K562 (cell line): ENCODE results near the gene GPN1. TPM values are rescaled to one million over a fixed set of nuclear protein-coding genes. Genes with fewer than 3 reads are reported as not detected.

Experiments
- ASH1L ChIP-seq: fragments of 450-650 bp; IDR thresholded peaks from 2 replicates; pipeline ENCODE4 v1.6.1; 2018; ENCODE audit warnings: borderline replicate concordance, mild to moderate bottlenecking, low read depth; ENCODE audit not compliant: partially characterized antibody
- CREB1 ChIP-seq, 2 experiments: sonication (generic) in 1 of 2; formaldehyde crosslinking in 1 of 2; IDR thresholded peaks; 2 replicates each; pipeline versions ENCODE4 v1.6.1 to v1.8.0; 2012 to 2022; ENCODE audit warnings: inconsistent platforms in 1 of 2, mild to moderate bottlenecking in 1 of 2, missing genetic modification reagents in 1 of 2, moderate library complexity in 1 of 2
- CREM ChIP-seq: IDR thresholded peaks from 2 replicates; pipeline ENCODE4 v1.6.1; 2014; ENCODE audit warnings: antibody characterized with exemption, low read depth
- CXXC5 ChIP-seq: fragments of 250-450 bp; sonication (Bioruptor Pico); IDR thresholded peaks from 2 replicates; pipeline ENCODE4 v1.8.0; 2022; ENCODE audit warnings: inconsistent platforms, mild to moderate bottlenecking, moderate library complexity
- EP400 ChIP-seq: fragments of 450-650 bp; IDR thresholded peaks from 2 replicates; pipeline ENCODE4 v1.6.1; 2017; ENCODE audit warnings: antibody characterized with exemption, mild to moderate bottlenecking, moderate library complexity
- GTF2A2 ChIP-seq: IDR thresholded peaks from 2 replicates; pipeline ENCODE4 v1.6.1; 2016; ENCODE audit warnings: mild to moderate bottlenecking, missing genetic modification characterization, missing compliant biosample characterization
- GTF2F1 ChIP-seq: IDR thresholded peaks from 2 replicates; pipeline ENCODE4 v1.6.1; 2011; ENCODE audit warnings: low read depth, low read length, improper control_type of control experiment
- HIVEP1 ChIP-seq: fragments of 250-450 bp; sonication (Bioruptor Pico); IDR thresholded peaks from 2 replicates; pipeline ENCODE4 v1.4.0; 2020; ENCODE audit warnings: mild to moderate bottlenecking
- HMGN3 ChIP-seq: IDR thresholded peaks from 2 replicates; pipeline ENCODE4 v1.6.1; 2011; ENCODE audit warnings: borderline replicate concordance, low read depth, mild to moderate bottlenecking, mixed read lengths, low read length; ENCODE audit not compliant: insufficient read length; ENCODE audit errors: extremely low read depth
- NUFIP1 ChIP-seq: fragments of 450-650 bp; IDR thresholded peaks from 2 replicates; pipeline ENCODE4 v1.6.1; 2018; ENCODE audit not compliant: partially characterized antibody
- POLR2AphosphoS2 ChIP-seq: IDR thresholded peaks from 2 replicates; pipeline ENCODE4 v1.6.1; 2012; ENCODE audit warnings: low read length, improper control_type of control experiment
- TFAM ChIP-seq: fragments of 250-450 bp; sonication (Bioruptor Pico); conservative IDR thresholded peaks from 2 replicates; pipeline ENCODE4 v1.5.0; 2021; ENCODE audit warnings: mild to moderate bottlenecking, moderate library complexity
- XRCC3 ChIP-seq: fragments of 450-650 bp; IDR thresholded peaks from 2 replicates; pipeline ENCODE4 v1.6.1; 2017; ENCODE audit warnings: mild to moderate bottlenecking, moderate library complexity
- YBX1 ChIP-seq: fragments of 450-650 bp; IDR thresholded peaks from 2 replicates; pipeline ENCODE4 v1.7.1; 2016; ENCODE audit warnings: mild to moderate bottlenecking
- ZBTB1 ChIP-seq: sonication (generic); formaldehyde crosslinking; IDR thresholded peaks from 2 replicates; pipeline ENCODE4 v1.8.1; 2023; ENCODE audit warnings: missing genetic modification reagents, low read depth, mild to moderate bottlenecking, borderline replicate concordance
- ZNF253 ChIP-seq: fragments of 250-450 bp; sonication (Bioruptor Pico); conservative IDR thresholded peaks from 2 replicates; pipeline ENCODE4 v1.6.1; 2021; ENCODE audit warnings: mild to moderate bottlenecking
- ZNF551 ChIP-seq: fragments of 250-450 bp; sonication (Bioruptor Pico); IDR thresholded peaks from 2 replicates; pipeline ENCODE4 v1.5.0; 2021; ENCODE audit warnings: mild to moderate bottlenecking, moderate library complexity
- ZSCAN32 ChIP-seq: fragments of 450-650 bp; formaldehyde crosslinking; IDR thresholded peaks from 2 replicates; pipeline ENCODE4 v1.4.0; 2020; ENCODE audit warnings: mild to moderate bottlenecking, moderate library complexity
- polyA plus RNA-seq, 8 experiments: library from polyadenylated mRNA; depleted of rRNA in 4 of 8; stranded (reverse) in 5 of 8; unstranded in 3 of 8; fragments of >200 nt; fragmentation: Nextera tagmentation in 2 of 8; fragmentation: Illumina TruSeq in 1 of 8; extraction: Ambion mirVana in 2 of 8; extraction: Trizol in 1 of 8; gene quantifications; 2 replicates each; pipeline versions ENCODE4 v1.2.1 to v1.2.3, GENCODE V29; 2011 to 2014; ENCODE audit warnings: inconsistent platforms in 1 of 8, missing spikeins in 1 of 8
- total RNA-seq, 7 experiments: library from RNA; depleted of rRNA in 6 of 7; stranded (reverse); fragments of >200 nt in 6 of 7; fragmentation: Illumina TruSeq in 2 of 7; extraction: Trizol in 2 of 7; gene quantifications; 2 replicates each; pipeline versions ENCODE4 v1.2.1 to v1.2.3, GENCODE V29; 2011 to 2021; ENCODE audit warnings: low replicate concordance in 1 of 7
- TF ChIP-seq, protein P1 (sequence below): fragments of 250-450 bp; sonication (Bioruptor Pico); IDR thresholded peaks from 2 replicates; pipeline ENCODE4 v1.4.0; 2020
- TF ChIP-seq, protein P2 (sequence below): fragments of 450-650 bp; IDR thresholded peaks from 2 replicates; pipeline ENCODE4 v1.6.1; 2018; ENCODE audit warnings: mild to moderate bottlenecking, low read depth; ENCODE audit not compliant: partially characterized antibody
- TF ChIP-seq, protein P3 (sequence below): sonication (generic); formaldehyde crosslinking; IDR thresholded peaks from 2 replicates; pipeline ENCODE4 v1.9.0; 2022; ENCODE audit warnings: mild to moderate bottlenecking, missing genetic modification reagents

GPN1 gene
- total and polyA plus RNA-seq, 9 of the 15 experiments (the other 6 are each of a cell fraction or from before 2014, with no cell fraction given): 23.4 to 171 (median 48.2) TPM

DNA sequence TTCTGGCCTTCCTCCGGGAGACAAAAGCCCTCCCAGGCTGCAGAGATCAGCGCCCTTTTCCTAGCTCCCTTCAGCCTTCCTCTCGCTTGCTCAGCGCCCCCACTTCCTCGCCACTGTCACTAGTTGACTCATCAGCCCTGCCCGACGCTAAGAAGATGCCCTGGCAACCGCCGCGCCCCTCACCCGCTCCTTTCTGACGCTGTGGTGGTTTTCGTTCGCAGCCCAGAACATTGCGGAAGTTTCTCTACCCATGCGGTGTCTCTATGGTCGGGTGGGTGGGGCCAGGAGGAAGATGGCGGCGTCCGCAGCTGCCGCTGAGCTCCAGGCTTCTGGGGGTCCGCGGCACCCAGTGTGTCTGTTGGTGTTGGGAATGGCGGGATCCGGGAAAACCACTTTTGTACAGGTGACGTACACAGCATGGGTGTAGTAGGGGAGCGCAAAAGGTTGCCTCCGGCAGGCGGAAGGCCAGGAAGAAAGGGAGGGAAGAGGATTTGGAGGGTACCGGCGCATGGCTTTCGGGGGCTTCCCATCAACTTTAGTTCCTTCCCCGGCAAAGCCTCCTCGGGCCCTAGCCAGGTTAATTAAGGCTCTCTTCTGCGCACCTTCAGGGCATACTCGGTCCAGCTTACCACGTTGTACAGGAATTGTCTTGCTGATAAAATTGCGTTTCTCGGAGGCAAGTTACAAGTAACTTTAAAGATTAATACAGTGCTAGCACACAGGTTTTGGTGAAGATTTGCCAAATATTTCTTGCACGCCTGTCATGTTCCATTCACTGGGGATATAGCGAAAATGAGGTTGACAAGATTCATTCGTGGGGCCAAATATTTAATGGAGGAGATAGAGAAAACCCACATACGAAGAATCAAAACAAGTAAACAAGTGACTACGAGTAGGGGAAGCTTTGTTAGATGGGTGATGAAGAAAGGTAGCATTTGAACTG lies at the start of gene GPN1, which contains the start of gene CCDC121 (continued):
- TF ChIP-seq HMGN3: peak; percentile 38
- TF ChIP-seq, protein P1, sequence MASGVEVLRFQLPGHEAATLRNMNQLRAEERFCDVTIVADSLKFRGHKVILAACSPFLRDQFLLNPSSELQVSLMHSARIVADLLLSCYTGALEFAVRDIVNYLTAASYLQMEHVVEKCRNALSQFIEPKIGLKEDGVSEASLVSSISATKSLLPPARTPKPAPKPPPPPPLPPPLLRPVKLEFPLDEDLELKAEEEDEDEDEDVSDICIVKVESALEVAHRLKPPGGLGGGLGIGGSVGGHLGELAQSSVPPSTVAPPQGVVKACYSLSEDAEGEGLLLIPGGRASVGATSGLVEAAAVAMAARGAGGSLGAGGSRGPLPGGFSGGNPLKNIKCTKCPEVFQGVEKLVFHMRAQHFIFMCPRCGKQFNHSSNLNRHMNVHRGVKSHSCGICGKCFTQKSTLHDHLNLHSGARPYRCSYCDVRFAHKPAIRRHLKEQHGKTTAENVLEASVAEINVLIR (CRISPR knock-in tag): no peak
- TF ChIP-seq CXXC5 (CRISPR knock-in tag): peak; percentile 52
- TF ChIP-seq GTF2A2: no peak
- TF ChIP-seq ZBTB1: no peak
- TF ChIP-seq HIVEP1: no peak
- no peak for TF ChIP-seq ZSCAN32 (CRISPR knock-in tag)
- TF ChIP-seq, protein P2, sequence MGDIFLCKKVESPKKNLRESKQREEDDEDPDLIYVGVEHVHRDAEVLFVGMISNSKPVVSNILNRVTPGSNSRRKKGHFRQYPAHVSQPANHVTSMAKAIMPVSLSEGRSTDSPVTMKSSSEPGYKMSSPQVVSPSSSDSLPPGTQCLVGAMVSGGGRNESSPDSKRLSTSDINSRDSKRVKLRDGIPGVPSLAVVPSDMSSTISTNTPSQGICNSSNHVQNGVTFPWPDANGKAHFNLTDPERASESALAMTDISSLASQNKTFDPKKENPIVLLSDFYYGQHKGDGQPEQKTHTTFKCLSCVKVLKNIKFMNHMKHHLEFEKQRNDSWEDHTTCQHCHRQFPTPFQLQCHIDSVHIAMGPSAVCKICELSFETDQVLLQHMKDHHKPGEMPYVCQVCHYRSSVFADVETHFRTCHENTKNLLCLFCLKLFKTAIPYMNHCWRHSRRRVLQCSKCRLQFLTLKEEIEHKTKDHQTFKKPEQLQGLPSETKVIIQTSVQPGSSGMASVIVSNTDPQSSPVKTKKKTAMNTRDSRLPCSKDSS: no peak
- TF ChIP-seq ASH1L: no peak
- no peak; the same call in 1 of the 2 replicates for TF ChIP-seq CREB1 (IDR thresholded peaks at IDR 0.05)
- 0 out of 2 replicates have a peak, but pooled peaks have one; percentile 55 for TF ChIP-seq CREB1 (CRISPR knock-in tag; IDR thresholded peaks at IDR 0.05)
- no peak for TF ChIP-seq ZNF551 (CRISPR knock-in tag)
- TF ChIP-seq YBX1: no peak
- TF ChIP-seq POLR2AphosphoS2: no peak
- TF ChIP-seq, protein P3, sequence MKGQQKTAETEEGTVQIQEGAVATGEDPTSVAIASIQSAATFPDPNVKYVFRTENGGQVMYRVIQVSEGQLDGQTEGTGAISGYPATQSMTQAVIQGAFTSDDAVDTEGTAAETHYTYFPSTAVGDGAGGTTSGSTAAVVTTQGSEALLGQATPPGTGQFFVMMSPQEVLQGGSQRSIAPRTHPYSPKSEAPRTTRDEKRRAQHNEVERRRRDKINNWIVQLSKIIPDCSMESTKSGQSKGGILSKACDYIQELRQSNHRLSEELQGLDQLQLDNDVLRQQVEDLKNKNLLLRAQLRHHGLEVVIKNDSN (CRISPR knock-in tag): no peak; the same call in 1 of the 2 replicates
- TF ChIP-seq GTF2F1: no peak
- TF ChIP-seq CREM: peak; percentile 86
- no peak for TF ChIP-seq NUFIP1
- TF ChIP-seq ZNF253 (CRISPR knock-in tag): no peak
- TF ChIP-seq XRCC3: no peak
- TF ChIP-seq TFAM (CRISPR knock-in tag): no peak
- peak; percentile 90 for TF ChIP-seq EP400
